ENCODE results near the gene TMEM18. TPM values are rescaled to one million over a fixed set of nuclear protein-coding genes. Genes with fewer than 3 reads are reported as not detected.

TMEM18 gene
- total and polyA plus RNA-seq, 9 of the 15 experiments (the other 6 are each of a cell fraction or from before 2014, with no cell fraction given): 12.8 to 55.9 (median 21.8) TPM

DNA sequence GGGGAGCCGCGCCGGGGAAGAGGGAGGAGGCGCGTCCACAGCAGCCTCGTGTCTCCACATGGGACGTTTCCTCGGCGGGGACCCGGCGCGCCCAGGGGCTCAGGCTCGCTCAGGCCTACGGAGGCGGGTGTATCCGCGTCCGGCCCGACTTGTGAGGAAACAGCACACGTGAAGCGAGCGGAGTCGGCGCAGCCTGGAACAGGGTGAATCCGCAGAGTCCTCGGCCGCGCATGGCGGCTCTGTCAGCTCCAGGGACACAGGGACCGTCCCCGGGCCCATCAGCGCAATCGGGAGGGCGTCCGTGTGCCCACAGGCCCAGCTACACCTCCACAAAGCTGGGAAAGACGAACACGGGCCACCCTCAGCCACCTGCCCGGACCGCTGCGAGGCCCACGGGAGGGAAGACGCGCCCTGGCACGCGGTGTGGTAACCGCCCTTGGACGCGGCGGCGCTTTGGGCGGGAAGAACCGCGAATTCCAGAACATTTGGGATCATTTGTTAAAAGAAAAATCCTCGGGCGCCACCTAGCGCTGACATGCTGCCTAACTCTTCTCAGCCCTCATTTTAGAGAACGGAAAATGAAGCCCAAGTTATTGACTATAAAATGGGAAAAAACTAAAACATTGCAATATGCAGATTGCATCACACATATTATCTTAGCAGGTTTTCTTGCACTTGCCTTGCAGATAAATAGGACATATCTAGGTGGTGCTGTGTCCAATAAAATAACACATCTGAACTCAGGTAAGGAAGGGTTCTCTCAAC lies 40.4 kb downstream of the TMEM18 start (continued):
- TF ChIP-seq, protein P1, sequence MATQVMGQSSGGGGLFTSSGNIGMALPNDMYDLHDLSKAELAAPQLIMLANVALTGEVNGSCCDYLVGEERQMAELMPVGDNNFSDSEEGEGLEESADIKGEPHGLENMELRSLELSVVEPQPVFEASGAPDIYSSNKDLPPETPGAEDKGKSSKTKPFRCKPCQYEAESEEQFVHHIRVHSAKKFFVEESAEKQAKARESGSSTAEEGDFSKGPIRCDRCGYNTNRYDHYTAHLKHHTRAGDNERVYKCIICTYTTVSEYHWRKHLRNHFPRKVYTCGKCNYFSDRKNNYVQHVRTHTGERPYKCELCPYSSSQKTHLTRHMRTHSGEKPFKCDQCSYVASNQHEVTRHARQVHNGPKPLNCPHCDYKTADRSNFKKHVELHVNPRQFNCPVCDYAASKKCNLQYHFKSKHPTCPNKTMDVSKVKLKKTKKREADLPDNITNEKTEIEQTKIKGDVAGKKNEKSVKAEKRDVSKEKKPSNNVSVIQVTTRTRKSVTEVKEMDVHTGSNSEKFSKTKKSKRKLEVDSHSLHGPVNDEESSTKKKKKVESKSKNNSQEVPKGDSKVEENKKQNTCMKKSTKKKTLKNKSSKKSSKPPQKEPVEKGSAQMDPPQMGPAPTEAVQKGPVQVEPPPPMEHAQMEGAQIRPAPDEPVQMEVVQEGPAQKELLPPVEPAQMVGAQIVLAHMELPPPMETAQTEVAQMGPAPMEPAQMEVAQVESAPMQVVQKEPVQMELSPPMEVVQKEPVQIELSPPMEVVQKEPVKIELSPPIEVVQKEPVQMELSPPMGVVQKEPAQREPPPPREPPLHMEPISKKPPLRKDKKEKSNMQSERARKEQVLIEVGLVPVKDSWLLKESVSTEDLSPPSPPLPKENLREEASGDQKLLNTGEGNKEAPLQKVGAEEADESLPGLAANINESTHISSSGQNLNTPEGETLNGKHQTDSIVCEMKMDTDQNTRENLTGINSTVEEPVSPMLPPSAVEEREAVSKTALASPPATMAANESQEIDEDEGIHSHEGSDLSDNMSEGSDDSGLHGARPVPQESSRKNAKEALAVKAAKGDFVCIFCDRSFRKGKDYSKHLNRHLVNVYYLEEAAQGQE (IDR thresholded peaks at IDR 0.05; ENCODE audit: borderline replicate concordance): peak; percentile 58; the same call in 1 of the 2 replicates
- TF ChIP-seq, protein P1 (CRISPR knock-in tag; IDR thresholded peaks at IDR 0.05; ENCODE audit: low read depth): no peak
- peak; percentile 70 to 76 for TF ChIP-seq RAD21 (CRISPR knock-in tag; conservative IDR thresholded peaks at IDR 0.05 in 1 of 2, IDR thresholded peaks at IDR 0.05 in 1 of 2)
- TF ChIP-seq CXXC5 (CRISPR knock-in tag; IDR thresholded peaks at IDR 0.05): peak; percentile 55; the same call in 1 of the 2 replicates
- TF ChIP-seq MAX (CRISPR knock-in tag; IDR thresholded peaks at IDR 0.05): peak; percentile 61; the same call in 1 of the 2 replicates
- no peak for TF ChIP-seq CEBPG (CRISPR knock-in tag; IDR thresholded peaks at IDR 0.05)
- peak; percentile 50 to 51; a peak in 2 of 4 replicates for TF ChIP-seq CEBPG (tag; conservative IDR thresholded peaks at IDR 0.05 in 1 of 2, IDR thresholded peaks at IDR 0.05 in 1 of 2)

Data from K562 (cell line).